ENCODE results near the gene CDCP1. TPM values are rescaled to one million over a fixed set of nuclear protein-coding genes. Genes with fewer than 3 reads are reported as not detected.
A peak's percentile ranks its signal among the peaks of the same experiment; 100 is the strongest.
"Not testable (repeated sequence)": the region's sequence is repeated elsewhere in the genome, so short reads cannot be mapped to it uniquely, and the experiment has no call there.

Gene CDCP1
- total RNA-seq, 1 donor from 2014 or later = under 0.01 TPM

DNA sequence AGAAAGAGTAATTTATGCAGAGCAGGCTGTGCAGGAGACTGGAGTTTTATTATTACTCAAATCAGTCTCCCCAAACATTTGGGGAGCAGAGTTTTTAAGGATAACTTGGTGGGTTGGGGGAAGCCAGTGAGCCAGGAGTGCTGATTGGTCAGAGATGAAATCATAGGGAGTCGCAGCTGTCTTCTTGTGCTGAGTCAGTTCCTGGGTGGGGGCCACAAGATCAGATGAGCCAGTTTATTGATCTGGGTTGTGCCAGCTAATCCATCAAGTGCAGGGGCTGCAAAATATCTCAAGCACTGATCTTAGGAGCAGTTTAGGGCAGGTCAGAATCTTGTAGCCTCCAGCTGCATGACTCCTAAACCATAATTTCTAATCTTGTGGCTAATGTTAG lies 92.4 kb downstream of the CDCP1 start:
- H3K9ac ChIP-seq (ENCODE audit: low read depth in 1 of 3, low read length in 3 of 3); H3K9me3 ChIP-seq (ENCODE audit: control insufficient read depth in 3 of 3, low read length in 3 of 3); H3K4me3 ChIP-seq (ENCODE audit: low read length in 3 of 3); H3K36me3 ChIP-seq (ENCODE audit: control insufficient read depth in 3 of 3, insufficient read depth in 3 of 3, low read length in 3 of 3); H3K27me3 ChIP-seq (ENCODE audit: control insufficient read depth in 3 of 3, insufficient read depth in 3 of 3, low read length in 3 of 3); H3K27ac ChIP-seq (ENCODE audit: low read depth, low read length): not testable (repeated sequence)
- peaks cover 8 to 27% (median 17%) of the 10 kb centered on the region in 3 donors for H3K4me1 ChIP-seq (ENCODE audit: control insufficient read depth in 3 of 3, insufficient read depth in 3 of 3, low read length in 3 of 3)

DNA sequence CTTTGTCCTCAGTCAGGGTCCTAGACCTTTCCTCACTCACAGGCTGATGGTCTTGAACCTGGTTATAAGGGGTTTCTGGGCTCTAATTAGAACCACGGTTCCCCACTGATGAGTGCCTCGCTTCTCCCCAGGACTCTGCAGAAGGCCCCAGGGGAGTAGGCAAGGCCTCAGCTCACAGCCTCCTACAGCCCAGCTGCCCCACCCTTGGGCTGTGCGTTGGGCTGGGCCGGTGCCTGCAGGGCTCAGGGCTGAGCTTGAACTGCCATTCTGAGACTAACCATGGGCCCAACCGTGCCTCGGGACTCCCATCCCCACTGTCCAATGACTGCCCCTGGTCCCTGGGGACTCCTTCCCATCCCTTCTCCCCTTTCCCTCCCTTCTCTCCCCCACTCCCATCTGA lies 94.5 kb downstream of the CDCP1 start:
- Histone ChIP-seq H3K9ac (ENCODE audit: low read depth in 1 of 3, low read length in 3 of 3) (no peak overlapping the region), H3K4me1 (ENCODE audit: control insufficient read depth in 3 of 3, insufficient read depth in 3 of 3, low read length in 3 of 3) (peaks cover 5 to 17% (median 11%) of the 10 kb centered on the region in 3 donors), H3K27me3 (ENCODE audit: control insufficient read depth in 3 of 3, insufficient read depth in 3 of 3, low read length in 3 of 3) (no peaks in the 10 kb centered on the region), H3K9me3 (ENCODE audit: control insufficient read depth in 3 of 3, low read length in 3 of 3) (no peaks in the 10 kb centered on the region), H3K36me3 (ENCODE audit: control insufficient read depth in 3 of 3, insufficient read depth in 3 of 3, low read length in 3 of 3) (no peaks in the 10 kb centered on the region), H3K4me3 (ENCODE audit: low read length in 3 of 3) (no peak overlapping the region), H3K27ac (ENCODE audit: low read depth, low read length) (no peak overlapping the region)

DNA sequence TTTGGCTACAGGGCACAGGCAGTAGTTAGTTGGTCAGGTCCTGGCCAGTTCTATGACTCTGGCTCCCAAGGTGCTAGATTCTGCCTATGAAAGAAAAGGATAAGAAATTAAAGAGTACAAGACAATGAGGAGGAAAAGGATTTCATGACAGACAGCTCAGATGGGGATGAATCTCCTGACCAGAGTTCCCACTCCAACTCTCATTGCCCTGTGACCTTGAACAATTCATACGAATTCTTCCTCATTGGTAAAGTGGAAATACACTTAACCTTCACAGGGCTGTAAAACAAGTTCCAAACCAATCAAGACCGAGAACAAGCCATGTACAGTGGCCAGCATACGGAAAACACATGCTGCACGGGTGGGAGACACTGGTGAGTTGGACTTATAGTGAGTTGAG lies 96.4 kb downstream of the CDCP1 start:
- H3K9me3 ChIP-seq (ENCODE audit: control insufficient read depth in 3 of 3, low read length in 3 of 3) = no peaks in the 10 kb centered on the region
- no peak overlapping the region for H3K4me3 ChIP-seq (ENCODE audit: low read length in 3 of 3)
- H3K36me3 ChIP-seq (ENCODE audit: control insufficient read depth in 3 of 3, insufficient read depth in 3 of 3, low read length in 3 of 3) = no peaks in the 10 kb centered on the region
- no peak overlapping the region for H3K27ac ChIP-seq (ENCODE audit: low read depth, low read length)
- peaks cover 0 to 7% (median 4%) of the 10 kb centered on the region in 3 donors for H3K4me1 ChIP-seq (ENCODE audit: control insufficient read depth in 3 of 3, insufficient read depth in 3 of 3, low read length in 3 of 3)
- H3K9ac ChIP-seq (ENCODE audit: low read depth in 1 of 3, low read length in 3 of 3) = no peak overlapping the region
- H3K27me3 ChIP-seq (ENCODE audit: control insufficient read depth in 3 of 3, insufficient read depth in 3 of 3, low read length in 3 of 3) = no peaks in the 10 kb centered on the region

DNA sequence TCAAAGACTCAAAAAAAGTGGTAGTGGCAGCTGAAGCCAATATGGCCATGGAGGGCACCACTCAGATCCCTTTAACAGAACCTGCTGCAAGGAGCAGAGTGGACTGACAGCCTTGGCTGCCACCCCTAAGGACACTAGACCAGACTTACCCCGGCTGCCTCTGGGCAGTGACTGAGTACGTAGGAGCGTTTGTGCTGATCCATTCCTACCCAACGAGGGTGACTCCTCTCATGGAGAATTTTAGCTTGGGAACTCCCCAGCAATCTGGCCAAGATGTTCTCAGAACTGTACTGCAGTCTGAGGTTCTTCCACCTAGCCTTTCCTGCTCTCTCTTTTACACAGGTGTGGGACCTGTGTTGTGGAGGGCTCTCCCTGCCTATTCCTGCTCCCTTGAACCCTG lies 97.9 kb downstream of the CDCP1 start:
- no peaks in the 10 kb centered on the region for H3K9me3 ChIP-seq (ENCODE audit: control insufficient read depth in 3 of 3, low read length in 3 of 3)

DNA sequence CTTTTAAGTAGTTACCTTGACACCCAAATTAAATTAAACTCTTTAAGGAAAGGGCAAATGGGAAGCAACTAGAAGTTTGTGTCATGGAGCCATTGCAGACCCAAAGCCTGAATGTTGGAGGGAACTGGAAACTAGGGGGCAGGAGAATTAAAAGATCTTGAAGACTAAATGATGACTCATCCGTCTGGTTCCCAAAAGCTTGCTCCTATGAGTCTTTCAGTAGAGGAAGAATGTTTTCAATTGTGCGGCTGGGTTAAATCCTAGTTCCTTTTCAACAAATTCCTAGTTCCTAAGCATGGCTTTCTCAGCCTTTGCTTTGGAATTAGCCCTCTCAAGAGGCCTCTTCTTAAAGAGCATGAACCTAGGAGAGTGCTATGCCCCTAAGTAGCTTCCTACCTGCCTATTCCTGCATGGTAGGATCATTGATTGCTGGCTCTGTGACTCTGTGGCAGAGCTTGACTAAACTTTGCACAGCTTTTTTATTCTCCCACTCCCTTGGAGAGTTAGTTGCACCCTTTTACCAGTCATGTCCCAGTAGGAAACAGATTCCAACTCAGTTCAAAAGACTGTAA lies 102.4 kb downstream of the CDCP1 start:
- Histone ChIP-seq H3K9me3 (ENCODE audit: control insufficient read depth in 3 of 3, low read length in 3 of 3) (no peaks in the 10 kb centered on the region), H3K4me1 (ENCODE audit: control insufficient read depth in 3 of 3, insufficient read depth in 3 of 3, low read length in 3 of 3) (peaks cover 0 to 3% (median 0%) of the 10 kb centered on the region in 3 donors), H3K4me3 (ENCODE audit: low read length in 3 of 3) (no peak overlapping the region), H3K36me3 (ENCODE audit: control insufficient read depth in 3 of 3, insufficient read depth in 3 of 3, low read length in 3 of 3) (no peaks in the 10 kb centered on the region), H3K9ac (ENCODE audit: low read depth in 1 of 3, low read length in 3 of 3) (no peak overlapping the region), H3K27me3 (ENCODE audit: control insufficient read depth in 3 of 3, insufficient read depth in 3 of 3, low read length in 3 of 3) (no peaks in the 10 kb centered on the region), H3K27ac (ENCODE audit: low read depth, low read length) (no peak overlapping the region)

More for the DNA sequence above, 97.9 kb downstream of the CDCP1 start:
- no peaks in the 10 kb centered on the region for H3K36me3 ChIP-seq (ENCODE audit: control insufficient read depth in 3 of 3, insufficient read depth in 3 of 3, low read length in 3 of 3)
- H3K27ac ChIP-seq (ENCODE audit: low read depth, low read length) = no peak overlapping the region
- H3K27me3 ChIP-seq (ENCODE audit: control insufficient read depth in 3 of 3, insufficient read depth in 3 of 3, low read length in 3 of 3) = no peaks in the 10 kb centered on the region
- H3K4me1 ChIP-seq (ENCODE audit: control insufficient read depth in 3 of 3, insufficient read depth in 3 of 3, low read length in 3 of 3) = no peaks in the 10 kb centered on the region
- no peak overlapping the region for H3K4me3 ChIP-seq (ENCODE audit: low read length in 3 of 3)
- no peak overlapping the region for H3K9ac ChIP-seq (ENCODE audit: low read depth in 1 of 3, low read length in 3 of 3)

DNA sequence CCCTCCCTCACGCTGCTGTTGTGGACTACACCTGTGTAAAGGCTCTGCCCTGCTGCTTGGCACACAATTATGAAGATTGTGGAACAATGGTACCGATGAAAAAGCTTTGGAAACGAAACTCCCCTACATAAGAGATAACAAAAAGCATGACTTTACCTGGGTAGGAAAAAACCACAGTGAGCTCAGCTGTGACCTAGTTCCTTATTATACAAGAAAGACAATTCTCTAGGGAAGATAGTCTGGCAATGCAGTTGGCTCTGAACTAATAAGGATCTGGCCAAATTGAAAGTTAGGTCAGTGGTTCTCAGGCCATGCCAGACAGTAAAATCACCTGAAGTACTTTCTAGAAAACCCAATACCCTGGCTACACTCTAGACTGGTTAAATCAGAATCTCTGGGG lies 104.0 kb downstream of the CDCP1 start:
- H3K36me3 ChIP-seq (ENCODE audit: control insufficient read depth in 3 of 3, insufficient read depth in 3 of 3, low read length in 3 of 3) = no peaks in the 10 kb centered on the region
- H3K4me3 ChIP-seq (ENCODE audit: low read length in 3 of 3) = no peak overlapping the region
- no peaks in the 10 kb centered on the region for H3K9me3 ChIP-seq (ENCODE audit: control insufficient read depth in 3 of 3, low read length in 3 of 3)
- peaks cover 2 to 3% (median 2%) of the 10 kb centered on the region in 3 donors for H3K4me1 ChIP-seq (ENCODE audit: control insufficient read depth in 3 of 3, insufficient read depth in 3 of 3, low read length in 3 of 3)
- H3K27ac ChIP-seq (ENCODE audit: low read depth, low read length) = no peak overlapping the region
- no peaks in the 10 kb centered on the region for H3K27me3 ChIP-seq (ENCODE audit: control insufficient read depth in 3 of 3, insufficient read depth in 3 of 3, low read length in 3 of 3)
- no peak overlapping the region for H3K9ac ChIP-seq (ENCODE audit: low read depth in 1 of 3, low read length in 3 of 3)

DNA sequence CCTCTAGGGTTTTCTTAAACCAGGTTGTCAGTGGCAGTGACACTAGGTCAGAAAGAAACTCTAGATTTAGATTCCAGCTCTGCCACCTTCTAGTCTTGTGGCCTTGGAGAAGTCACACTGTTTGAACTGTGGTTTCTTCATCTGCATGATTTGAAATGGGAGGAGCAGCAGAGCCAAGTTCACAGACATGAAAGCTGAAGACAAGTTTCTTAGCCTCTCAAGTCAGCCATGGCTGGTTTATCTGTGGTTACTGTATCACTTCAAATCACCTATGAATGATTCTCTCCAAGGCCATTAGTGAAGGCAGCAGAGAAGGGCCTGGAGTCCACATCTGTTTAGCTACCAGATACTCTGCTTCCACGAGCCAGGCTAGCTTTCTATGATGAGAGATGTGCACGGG lies 104.5 kb downstream of the CDCP1 start:
- Histone ChIP-seq H3K27me3 (ENCODE audit: control insufficient read depth in 3 of 3, insufficient read depth in 3 of 3, low read length in 3 of 3) (no peaks in the 10 kb centered on the region), H3K36me3 (ENCODE audit: control insufficient read depth in 3 of 3, insufficient read depth in 3 of 3, low read length in 3 of 3) (no peaks in the 10 kb centered on the region), H3K4me1 (ENCODE audit: control insufficient read depth in 3 of 3, insufficient read depth in 3 of 3, low read length in 3 of 3) (peaks cover 3 to 6% (median 3%) of the 10 kb centered on the region in 3 donors), H3K9ac (ENCODE audit: low read depth in 1 of 3, low read length in 3 of 3) (no peak overlapping the region), H3K4me3 (ENCODE audit: low read length in 3 of 3) (no peak overlapping the region), H3K9me3 (ENCODE audit: control insufficient read depth in 3 of 3, low read length in 3 of 3) (no peaks in the 10 kb centered on the region), H3K27ac (ENCODE audit: low read depth, low read length) (no peak overlapping the region)

DNA sequence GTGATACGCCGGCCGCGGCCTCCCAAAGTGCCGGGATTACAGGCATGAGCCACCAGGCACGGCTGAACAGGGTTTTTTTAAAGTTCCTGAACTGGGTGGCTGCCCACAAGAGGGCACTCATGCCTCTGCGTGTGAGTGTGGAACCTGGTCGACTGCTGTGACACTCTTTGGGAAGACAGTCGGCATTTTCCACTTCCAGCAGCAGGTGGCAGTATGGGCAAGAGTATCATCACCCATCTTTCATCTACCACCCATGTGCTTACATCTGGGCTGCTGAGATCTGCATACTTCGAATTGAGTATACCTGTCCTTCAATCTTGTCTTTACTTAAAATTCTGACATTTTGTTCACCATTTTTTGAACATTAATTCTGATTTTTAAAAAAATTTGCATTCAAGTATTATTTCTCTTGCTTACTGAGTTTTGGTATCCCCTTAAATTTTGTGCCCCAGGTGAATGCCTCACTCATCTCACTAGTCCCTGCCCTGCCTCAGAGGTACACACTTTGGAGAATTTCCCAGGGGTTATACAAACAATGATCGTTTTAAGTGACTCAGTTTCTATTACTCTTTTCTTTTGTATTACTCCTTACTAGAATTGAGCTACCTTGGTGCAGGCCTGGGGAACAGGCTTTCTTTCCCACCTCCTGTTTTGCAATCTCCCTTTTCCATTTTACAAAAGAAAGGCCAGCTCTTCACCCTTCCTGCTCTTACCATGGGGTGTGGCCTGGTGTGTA lies 108.3 kb downstream of the CDCP1 start:
- Histone ChIP-seq H3K36me3 (ENCODE audit: control insufficient read depth in 3 of 3, insufficient read depth in 3 of 3, low read length in 3 of 3) (peaks cover 0 to 12% (median 0%) of the 10 kb centered on the region in 3 donors), H3K27ac (ENCODE audit: low read depth, low read length) (no peak overlapping the region), H3K4me1 (ENCODE audit: control insufficient read depth in 3 of 3, insufficient read depth in 3 of 3, low read length in 3 of 3) (peaks cover 21 to 33% (median 22%) of the 10 kb centered on the region in 3 donors), H3K9me3 (ENCODE audit: control insufficient read depth in 3 of 3, low read length in 3 of 3) (no peaks in the 10 kb centered on the region), H3K4me3 (ENCODE audit: low read length in 3 of 3) (no peak overlapping the region), H3K27me3 (ENCODE audit: control insufficient read depth in 3 of 3, insufficient read depth in 3 of 3, low read length in 3 of 3) (peaks cover 0 to 4% (median 0%) of the 10 kb centered on the region in 3 donors), H3K9ac (ENCODE audit: low read depth in 1 of 3, low read length in 3 of 3) (peak overlapping the region in 1 of 3 donors; percentile 27)

DNA sequence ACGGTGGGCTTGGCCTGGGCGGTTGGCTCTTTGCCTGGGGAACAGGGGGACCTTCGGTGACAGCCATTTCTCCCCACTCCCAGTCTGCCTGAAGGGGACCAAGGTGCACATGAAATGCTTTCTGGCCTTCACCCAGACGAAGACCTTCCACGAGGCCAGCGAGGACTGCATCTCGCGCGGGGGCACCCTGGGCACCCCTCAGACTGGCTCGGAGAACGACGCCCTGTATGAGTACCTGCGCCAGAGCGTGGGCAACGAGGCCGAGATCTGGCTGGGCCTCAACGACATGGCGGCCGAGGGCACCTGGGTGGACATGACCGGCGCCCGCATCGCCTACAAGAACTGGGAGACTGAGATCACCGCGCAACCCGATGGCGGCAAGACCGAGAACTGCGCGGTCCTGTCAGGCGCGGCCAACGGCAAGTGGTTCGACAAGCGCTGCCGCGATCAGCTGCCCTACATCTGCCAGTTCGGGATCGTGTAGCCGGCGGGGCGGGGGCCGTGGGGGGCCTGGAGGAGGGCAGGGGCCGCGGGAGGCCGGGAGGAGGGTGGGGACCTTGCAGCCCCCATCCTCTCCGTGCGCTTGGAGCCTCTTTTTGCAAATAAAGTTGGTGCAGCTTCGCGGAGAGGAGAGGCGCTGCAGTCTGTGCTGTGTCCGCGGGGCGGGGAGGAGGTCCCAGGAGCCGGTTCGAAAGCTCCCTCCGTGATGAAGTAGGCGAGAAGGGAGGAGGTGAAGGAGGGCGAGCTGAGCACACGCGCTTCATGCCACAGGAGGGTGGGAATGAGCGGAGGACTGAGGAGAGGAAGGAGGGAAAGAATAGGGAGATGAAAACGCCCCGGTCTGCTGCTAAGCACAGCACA lies 110.5 kb downstream of the CDCP1 start:
- peak overlapping the region in 2 of 3 donors; percentile 23 to 24 for H3K9ac ChIP-seq (ENCODE audit: low read depth in 1 of 3, low read length in 3 of 3)
- H3K27ac ChIP-seq (ENCODE audit: low read depth, low read length) = peak overlapping the region; percentile 62
- peaks cover 21 to 30% (median 23%) of the 10 kb centered on the region in 3 donors for H3K4me1 ChIP-seq (ENCODE audit: control insufficient read depth in 3 of 3, insufficient read depth in 3 of 3, low read length in 3 of 3)

More for the DNA sequence above, 110.5 kb downstream of the CDCP1 start:
- H3K27me3 ChIP-seq (ENCODE audit: control insufficient read depth in 3 of 3, insufficient read depth in 3 of 3, low read length in 3 of 3) = peaks cover 0 to 4% (median 0%) of the 10 kb centered on the region in 3 donors
- H3K36me3 ChIP-seq (ENCODE audit: control insufficient read depth in 3 of 3, insufficient read depth in 3 of 3, low read length in 3 of 3) = peaks cover 0 to 29% (median 5%) of the 10 kb centered on the region in 3 donors
- H3K4me3 ChIP-seq (ENCODE audit: low read length in 3 of 3) = peak overlapping the region; percentile 43 to 54 (median 43)
- no peaks in the 10 kb centered on the region for H3K9me3 ChIP-seq (ENCODE audit: control insufficient read depth in 3 of 3, low read length in 3 of 3)

Data from skeletal muscle tissue (tissue), 4 donors.